GM18526 (cell line): ENCODE results near the gene ZNF674.

Experiments
- POLR2A ChIP-seq: IDR thresholded peaks from 3 replicates; pipeline ENCODE4 v1.6.1; 2011; ENCODE audit not compliant: insufficient read length; ENCODE audit errors: extremely low read depth

The ZNF674 gene

DNA sequence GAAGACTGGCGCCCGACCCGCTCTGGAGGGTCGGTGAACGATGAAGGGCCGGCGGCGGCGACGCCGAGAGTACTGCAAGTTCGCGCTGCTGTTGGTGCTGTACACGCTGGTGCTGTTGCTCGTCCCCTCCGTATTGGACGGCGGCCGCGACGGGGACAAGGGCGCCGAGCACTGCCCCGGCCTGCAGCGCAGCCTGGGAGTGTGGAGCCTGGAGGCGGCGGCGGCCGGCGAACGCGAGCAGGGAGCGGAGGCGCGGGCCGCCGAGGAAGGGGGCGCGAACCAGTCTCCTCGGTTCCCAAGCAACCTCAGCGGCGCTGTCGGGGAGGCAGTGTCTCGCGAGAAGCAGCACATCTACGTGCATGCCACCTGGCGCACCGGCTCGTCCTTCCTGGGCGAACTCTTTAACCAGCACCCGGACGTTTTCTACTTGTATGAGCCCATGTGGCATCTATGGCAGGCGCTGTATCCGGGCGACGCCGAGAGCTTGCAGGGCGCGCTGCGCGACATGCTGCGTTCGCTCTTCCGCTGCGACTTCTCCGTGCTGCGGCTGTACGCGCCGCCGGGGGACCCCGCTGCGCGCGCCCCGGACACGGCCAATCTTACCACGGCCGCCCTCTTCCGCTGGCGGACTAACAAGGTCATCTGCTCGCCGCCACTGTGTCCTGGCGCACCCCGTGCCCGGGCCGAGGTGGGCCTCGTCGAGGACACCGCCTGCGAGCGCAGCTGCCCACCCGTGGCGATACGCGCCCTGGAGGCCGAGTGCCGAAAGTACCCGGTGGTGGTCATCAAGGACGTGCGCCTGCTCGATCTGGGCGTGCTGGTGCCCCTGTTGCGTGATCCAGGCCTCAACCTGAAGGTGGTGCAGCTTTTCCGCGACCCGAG lies 28.9 kb upstream of the ZNF674 start:
- TF ChIP-seq POLR2A: peak; percentile 9

DNA sequence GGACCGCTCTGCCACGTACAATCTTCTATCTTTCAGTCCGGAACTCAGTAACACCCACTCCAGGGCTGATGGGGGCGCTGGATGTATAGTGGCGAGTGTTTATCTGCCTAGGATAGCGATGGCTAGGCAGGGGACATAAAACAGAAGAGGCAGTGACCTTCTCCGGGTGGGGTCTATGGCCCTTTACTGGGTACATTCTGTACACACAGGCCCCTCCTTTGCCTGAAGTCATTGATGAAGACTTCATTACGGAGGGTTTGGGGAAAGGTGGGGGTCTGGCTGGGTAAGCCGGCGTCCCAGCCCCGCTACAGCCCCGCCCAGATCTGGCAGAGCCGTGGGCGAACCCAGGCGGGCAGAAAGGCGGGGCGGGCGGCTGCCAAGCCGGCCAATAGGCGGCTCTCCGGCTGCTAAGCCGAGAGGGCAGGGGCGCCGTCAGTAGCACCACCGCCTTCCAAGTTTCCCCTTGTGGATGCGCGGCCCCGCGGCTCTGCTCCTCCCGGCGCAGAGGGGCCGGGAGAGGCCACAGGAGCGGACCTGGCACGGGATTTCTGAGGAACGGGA lies 28.2 kb upstream of the ZNF674 start, which contains the start of gene CHST7:
Gene CHST7, plus strand, starts transcription at position 435 of the 561 bp plus-strand sequence. CDS start 167 bp downstream, outside the sequence.
- peak; percentile 24 for TF ChIP-seq POLR2A

DNA sequence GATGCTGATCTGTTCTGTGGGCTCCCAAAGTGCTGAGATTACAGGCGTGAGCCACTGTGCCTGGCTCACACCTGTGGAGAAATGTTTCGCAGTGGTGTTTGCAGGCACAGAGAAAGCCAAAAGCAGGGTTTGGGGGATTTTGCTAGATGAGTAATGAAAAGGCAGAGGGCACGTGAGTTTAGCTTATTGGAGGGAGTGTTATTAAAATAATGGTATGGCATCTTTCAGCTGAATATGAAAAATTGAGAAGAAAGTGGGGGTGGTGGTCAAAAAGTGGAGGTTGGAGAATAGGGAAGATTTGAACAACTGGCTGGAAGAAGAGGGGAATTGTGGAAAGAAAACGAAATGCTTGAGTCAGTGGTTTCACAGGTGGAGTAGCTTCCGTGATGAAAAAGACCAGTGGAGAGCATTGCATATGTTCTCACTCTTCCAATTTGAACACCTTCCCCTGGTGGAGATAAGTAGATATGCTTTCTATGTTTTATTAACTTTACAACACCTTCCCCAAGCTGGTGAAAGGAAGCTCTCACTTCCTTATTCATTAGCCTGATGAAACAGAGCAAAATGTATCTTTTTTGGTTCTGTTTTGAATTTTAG lies 27.2 kb upstream of the ZNF674 start:
- no peak for TF ChIP-seq POLR2A

DNA sequence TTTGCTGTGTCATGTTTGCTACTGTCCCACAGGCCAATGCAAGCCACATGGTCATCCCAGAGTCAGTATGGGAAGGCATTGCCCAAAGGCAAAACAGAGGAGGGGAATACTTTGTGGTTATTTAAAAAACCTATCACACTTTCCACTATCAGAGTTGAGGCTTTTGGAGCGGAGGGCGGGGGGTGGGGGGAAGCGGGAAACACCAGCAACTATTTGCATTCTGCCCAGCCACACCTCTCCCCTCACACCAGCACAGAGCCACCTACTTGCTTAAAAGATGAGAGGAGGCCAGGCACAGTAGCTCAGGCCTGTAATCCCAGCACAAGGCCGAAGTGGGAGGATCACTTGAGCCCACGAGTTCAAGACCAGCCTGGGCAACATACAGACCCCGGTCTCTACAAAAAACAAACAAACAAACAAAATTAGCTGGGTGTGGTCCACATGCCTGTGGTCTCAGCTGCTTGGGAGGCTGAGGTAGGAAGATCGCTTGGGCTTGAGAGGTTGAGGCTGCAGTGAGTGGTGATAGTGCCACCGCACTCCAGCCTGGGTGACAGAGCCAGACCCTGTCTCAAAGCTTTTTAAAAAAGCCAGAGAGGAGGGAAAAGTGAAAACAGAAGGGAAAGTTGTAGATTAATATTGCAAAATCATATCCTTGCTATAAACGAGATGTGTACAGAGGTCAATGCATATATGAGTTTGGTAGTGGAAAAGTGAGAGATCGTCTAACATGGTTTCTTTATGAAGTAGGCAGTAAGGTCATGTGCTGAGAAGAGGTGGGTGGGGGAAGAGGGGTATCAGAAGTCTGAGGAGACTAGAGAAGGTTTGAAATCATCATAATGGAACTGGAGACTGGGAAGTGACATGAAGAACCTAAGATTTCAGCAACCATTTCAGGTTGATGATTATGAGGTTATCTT lies 26.5 kb upstream of the ZNF674 start:
- TF ChIP-seq POLR2A: peak; percentile 29

DNA sequence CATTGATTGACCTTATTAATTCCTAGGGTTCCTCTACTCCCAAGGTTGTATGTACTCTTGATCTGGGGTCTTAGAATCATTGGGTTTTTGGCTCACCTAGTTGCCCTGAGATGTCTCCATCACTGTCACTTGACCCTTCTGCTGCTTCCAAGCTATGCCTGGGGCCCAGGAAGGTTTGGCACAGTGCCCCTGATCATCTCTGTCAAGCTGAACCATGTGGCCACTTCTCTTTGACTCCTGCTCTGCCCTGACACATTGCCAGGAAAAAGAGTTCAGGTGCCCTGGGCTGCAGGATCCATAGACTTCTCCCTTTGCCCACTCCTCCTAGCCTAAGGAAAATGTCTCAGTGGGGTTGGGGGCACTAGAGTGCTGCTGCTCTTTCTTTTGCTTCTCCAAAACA lies 24.4 kb upstream of the ZNF674 start:
- no peak for TF ChIP-seq POLR2A

DNA sequence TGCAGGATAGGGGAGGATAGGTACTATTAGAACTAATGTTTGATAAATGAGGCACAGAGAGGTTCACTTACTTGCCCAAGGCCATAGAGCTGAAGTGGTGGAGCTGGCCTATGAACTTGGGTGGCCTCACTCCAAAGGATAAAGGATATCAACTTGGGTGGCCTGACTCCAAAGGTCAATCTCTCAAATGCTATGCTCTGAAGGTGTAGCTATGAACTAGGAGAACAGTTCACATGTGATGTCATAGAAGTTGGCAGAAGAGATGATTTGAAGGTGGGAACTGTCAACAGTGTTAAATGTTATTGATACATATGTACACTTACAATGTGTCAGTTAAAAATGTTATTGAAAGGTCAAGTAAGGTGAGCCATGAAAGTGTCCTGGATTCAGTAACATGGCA lies 22.2 kb upstream of the ZNF674 start:
- no peak for TF ChIP-seq POLR2A

DNA sequence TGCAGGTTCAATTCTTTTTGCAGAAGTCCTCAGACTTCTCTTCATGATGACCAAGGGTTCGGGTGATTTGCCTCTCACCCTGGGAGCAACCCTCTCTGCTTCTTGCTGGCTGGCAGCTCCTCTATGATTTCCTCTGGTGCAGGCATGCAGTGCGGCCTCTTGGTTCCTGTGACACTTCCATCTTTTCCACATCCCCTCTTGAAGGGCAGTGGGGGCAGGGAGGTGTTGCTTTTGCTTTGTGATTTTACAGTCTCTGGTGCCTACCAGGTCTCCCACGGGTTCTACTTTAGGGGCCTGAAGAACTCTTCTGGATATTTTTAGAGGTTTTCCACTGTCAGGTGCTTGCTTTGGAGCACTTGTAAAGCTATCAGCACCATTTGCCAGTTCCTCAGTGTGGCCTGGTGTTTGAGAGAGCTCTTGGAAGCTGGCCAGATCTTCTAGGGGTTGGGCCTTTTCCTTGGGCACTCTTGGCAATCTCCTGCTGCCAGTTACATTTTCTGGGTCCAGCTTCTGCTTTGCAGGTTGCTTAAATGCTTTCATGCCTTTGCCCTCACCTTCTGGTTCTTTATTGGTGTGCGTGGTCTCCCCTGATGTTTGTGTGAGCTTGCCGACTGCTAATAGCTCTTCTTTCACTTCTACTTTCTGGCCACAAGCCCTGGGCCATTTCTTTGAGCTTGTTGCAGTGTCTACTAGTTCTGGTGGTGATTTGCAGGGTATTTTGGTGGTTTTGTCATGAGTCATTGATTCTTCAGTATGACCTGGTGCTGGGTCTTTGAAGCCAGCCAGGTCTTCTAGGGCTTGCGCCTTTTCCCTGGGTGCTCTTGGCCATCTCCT lies 16.8 kb upstream of the ZNF674 start:
- no peak for TF ChIP-seq POLR2A

DNA sequence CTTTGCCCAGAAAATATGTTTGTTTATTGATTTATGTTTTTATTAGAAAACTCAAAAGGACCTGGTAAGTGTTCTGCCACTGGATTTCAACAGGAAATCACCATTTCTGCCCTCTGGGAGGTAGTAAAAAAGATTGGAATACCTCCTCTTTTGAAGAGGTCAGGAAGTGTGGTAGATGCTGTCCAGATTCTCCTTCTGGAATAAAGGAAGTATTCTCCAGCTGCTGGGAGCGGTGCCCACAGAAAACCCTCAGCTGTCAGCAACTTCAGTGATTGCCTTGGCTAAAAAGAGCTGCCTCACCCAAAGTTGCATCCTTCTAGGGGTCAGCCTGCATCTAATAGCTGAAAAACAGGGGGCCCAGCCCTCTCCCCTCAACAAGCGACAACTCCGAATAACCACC lies 13.8 kb upstream of the ZNF674 start:
- TF ChIP-seq POLR2A: no peak

DNA sequence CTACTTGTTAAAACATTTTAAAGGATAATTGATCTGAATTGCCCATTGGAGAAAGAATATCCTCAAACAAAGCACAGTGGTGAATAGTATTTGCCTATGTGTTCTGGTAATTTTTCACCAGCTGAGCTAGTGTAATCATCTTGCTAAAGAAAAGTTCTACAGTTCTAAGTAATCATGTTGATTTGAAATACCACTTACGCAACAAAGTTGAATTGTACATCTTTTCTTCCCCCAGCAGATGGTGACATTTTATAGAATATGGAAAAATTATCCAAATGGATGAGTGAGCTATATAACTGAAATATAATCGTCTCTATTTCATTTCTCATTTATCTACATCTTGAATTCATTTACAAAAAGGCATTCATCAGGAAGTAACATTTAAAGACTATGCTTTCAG lies 9.7 kb upstream of the ZNF674 start:
- no peak for TF ChIP-seq POLR2A

DNA sequence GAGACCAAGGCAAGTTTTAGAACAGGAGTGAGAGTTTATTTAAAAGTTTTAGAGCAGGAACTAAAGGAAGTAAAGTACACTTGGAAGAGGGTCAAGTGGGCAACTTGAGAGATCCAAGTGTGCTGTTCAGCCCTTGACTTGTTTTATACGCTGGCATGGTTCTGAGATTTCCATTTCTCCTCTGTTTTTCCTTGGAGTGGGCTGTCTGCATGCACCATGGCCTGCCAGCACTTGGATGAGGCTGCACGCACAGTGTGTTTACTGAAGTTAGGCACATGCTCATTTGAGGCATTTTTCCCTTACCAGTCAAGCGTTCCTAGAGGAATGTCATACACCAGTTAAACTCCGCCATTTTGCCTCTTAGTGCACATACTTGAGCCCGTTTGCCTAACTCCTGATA lies 8.7 kb upstream of the ZNF674 start:
- no peak for TF ChIP-seq POLR2A

DNA sequence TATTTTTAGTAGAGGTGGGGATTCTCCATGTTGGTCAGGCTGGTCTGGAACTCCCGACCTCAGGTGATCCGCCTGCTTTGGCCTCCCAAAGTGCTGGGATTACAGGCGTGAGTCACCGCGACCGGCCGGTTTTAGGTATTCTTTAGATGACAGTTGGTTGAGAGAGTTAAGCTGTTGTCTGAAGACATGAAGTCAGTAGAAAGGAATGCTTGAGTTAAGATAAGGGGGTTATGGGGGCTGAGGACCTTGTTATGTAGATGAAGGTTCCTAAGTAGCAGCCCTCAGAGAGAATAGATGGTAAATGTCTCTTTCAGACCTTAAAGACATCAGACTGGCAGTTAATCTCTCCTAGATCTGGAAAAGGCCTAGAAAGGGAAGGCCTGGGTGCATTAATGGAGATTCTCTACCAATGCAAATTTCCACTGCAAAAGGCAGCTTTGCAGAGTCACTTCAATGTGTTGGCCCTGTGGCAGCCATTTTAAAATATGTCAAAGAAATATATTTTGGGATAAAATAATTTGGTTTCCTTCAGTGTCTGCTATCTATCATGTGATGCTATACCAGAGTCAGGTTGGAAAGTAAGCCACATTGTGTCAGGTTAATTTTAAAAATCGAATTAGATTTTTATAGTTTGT lies 6.4 kb upstream of the ZNF674 start:
- TF ChIP-seq POLR2A: no peak

DNA sequence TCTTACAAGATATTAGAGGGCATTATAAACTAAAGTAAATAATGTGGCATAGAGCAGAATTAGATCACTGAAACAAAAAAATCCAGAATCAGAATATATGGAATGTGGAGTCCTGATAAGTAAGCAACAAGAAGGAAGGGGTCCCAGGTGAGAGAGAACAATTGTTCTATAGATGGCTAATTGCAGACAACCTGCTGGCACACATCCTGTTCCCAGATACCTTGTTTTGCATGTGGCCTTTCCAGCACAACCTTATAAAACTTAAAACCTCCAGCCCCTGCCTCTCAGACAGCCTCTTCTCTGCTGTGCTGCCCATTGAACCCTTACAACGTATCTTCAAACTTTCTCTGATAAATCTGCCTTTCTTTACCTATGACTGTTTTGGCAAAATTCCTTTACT lies 4.7 kb upstream of the ZNF674 start:
- no peak for TF ChIP-seq POLR2A

DNA sequence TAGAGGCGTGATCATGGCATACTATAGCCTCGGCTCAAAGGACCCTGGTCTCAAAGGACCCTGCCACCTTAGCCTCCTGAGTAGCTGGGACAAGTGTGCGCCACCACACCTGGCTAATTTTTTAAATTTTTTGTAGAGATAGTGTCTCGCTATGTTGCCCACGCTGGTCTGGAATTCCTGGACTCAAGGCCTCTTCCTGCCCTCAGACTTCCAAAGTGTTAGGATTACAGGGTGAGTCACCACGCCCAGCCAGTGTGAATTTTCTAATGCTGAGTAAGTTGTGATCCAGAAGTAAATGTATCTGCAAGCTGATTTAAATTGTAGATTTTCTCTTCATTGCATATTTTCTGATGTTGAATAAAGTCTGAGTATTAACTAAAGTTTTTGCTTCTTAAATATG lies 2.6 kb upstream of the ZNF674 start:
- TF ChIP-seq POLR2A: no peak

DNA sequence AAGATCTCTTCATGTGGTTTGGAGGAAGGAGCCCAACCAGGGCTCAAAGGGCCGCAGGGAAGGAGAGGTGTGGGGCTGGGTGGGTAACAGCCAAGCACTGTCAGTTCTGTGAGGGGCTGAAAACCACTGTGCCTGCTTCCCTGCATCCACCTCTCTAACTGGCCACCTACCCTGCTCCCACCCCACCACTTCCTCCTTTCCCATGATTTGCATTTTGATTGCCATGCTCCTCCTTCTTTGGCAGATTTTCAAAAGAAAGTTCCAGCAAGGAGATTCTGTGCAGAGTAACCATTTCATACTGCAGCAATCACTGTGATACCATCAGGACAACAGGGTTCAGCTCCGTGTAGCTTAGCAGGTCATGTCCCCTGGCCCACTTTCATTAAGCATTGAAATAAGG lies 1.8 kb downstream of the ZNF674 start:
- no peak for TF ChIP-seq POLR2A
